LNCAP (cell line): Measurements from ENCODE around the gene CAV2.

Experiments
- CTCF ChIP-seq: fragments of 450-650 bp; IDR thresholded peaks from 2 replicates; pipeline ENCODE4 v1.5.1; 2017; ENCODE audit warnings: mild to moderate bottlenecking

The CAV2 gene

GRCh38 chr7:116517626-116518025 lies 18.1 kb downstream of the CAV2 start:
- TF ChIP-seq CTCF: no peak

DNA sequence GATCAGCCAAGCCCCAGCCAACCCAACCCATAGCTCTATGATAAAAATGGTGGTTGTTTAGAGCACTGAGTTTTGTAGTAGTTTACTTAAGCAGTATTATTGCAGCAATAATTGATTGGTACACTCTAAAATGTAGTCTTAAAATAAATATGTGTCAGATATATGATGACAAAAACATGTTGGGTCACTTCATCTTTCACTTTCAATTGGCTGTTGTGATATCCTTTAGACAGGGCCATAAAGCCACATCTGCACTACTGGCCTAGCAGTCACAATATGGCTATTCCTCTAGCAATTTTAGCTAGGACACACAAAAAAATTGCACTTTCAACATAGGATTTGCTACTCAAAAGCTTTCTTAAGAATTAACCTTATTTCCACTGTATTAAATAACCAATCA lies 19.4 kb downstream of the CAV2 start:
- no peak for TF ChIP-seq CTCF

DNA sequence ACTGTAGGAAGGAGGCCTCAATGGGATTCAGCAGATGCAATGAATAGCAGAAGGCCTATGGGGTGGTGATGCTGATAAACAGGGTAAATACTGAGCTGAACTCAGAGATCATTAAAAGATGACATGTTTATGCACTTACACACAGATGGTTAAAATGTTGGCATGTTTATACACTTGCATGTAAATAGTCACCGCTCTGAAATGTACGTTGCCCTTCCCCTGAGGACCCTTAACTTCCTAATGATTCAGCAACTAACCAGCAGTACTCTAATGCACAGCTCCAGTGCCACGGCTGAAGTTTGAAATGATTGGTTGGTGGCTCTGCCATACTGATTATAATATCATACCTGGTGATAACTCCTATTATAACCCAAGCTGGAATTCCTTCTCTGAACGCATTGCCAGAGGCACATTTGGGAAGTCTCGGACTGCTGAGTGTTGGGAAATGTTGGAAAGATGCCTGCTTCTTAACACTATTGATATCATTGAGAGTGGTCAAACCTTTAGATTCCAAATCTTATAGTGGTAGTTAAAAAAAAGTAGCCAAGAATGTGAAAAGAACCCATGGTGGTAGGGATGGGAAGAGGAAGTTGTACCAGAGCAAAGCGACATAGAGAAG lies 21.6 kb downstream of the CAV2 start:
- no peak for TF ChIP-seq CTCF

GRCh38 chr7:116522247-116522646 lies 22.7 kb downstream of the CAV2 start:
- TF ChIP-seq CTCF: no peak

DNA sequence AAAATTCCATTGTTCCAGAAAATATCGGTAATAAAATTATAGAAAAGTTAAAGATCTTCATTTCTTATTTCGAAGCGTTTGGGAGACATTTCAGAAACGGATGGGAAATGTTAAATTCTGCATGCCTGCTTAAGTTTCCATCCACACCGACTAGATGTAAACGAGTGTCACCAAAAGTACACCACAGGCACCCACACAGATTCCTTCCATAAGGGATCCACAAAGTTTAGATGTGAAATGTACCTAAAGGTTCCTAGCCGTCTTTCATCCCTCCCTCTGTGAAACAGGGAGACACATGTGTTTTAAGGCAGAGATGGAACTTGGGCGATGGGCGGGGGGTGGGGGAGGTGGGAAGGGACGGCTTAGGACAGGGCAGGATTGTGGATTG lies 24.7 kb downstream of the CAV2 start:
- TF ChIP-seq CTCF: no peak

GRCh38 chr7:116524609-116525297 lies 25.2 kb downstream of the CAV2 start, which contains the start of gene CAV1:
CAV1 (plus strand) TSS chr7:116525036; CDS start chr7:116525063, 27 bp downstream.
- TF ChIP-seq CTCF: no peak

DNA sequence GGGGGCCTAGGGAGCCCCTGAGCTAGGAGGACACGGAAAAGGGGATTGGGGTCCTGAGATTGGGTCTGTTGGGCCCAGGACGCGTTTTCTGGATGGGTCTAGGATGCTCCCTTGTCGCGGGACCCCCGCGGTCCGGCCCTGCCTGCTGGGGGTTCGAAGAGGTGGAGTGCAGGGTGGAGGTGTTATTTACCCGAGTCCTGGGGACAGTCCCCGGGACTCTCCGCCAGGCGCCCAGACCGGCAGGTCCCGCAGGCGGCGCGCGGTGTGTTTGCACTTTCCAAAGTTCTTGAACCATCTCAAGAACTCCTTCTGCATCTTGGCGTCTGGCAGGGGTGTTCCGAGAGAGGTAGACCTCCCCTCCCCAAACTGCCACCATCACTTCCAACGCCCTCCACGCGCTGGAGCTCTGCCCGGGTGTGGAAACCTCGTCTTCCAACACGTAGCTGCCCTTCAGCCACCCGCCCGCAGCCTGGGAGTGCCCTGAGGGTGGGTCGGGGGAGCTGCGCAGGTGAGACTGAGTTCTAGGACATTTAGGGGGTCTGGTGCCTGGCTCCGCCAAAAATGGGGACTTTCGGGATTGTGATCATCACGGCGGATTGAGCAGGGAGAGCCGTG lies 25.9 kb downstream of the CAV2 start:
- no peak for TF ChIP-seq CTCF
